K562 (cell line): Measurements from ENCODE around the gene HOMEZ. TPM values are rescaled to one million over a fixed set of nuclear protein-coding genes. Genes with fewer than 3 reads are reported as not detected.

Experiments
- ATAC-seq: fragments of 200-7000 bp; cut with Tn5 transposase; 3 replicates; pipeline ENCODE4 v1.9.1; 2020; ENCODE audit warnings: moderate library complexity
- BruUV-seq: library from RNA; stranded (reverse); fragments of 400-500 nt; replicated peaks from 2 replicates; lab custom pipeline; 2021; lab: Mats Ljungman, UMichigan
- CTCF ChIA-PET: fragments of 300-600 bp; formaldehyde crosslinking; extraction: SDS; loops from one replicate; lab custom pipeline; 2021; ENCODE audit warnings: low intra/inter-chr PET ratio; lab: Yijun Ruan, JAX
- POLR2A ChIA-PET: fragments of 300-600, 350-650 bp; sonication (Branson Sonifier 250); formaldehyde crosslinking; extraction: SDS; loops from one replicate; lab custom pipeline; 2021; ENCODE audit warnings: antibody characterized with exemption, inconsistent platforms; lab: Yijun Ruan, JAX
- DNase-seq, 4 experiments: peaks; one replicate each; pipeline versions ENCODE4 v3.0.0 to v3.0.0-alpha.2; 2011 to 2018; ENCODE audit warnings: low spot score in 3 of 4, mixed read lengths in 3 of 4; ENCODE audit errors: extremely low read depth in 1 of 4
- FAIRE-seq: peaks from 2 replicates; lab custom pipeline; 2011; peaks lifted over from hg19 to GRCh38; lab: Jason Lieb, UNC
- H2AFZ ChIP-seq: 2 replicates; pipeline ENCODE4 v1.6.0; 2011; ENCODE audit warnings: low read depth, low read length, control low read depth, inconsistent platforms
- H3K27ac ChIP-seq: fragments of 200-600 bp; 3 replicates; pipeline ENCODE4 v1.8.0; 2011; ENCODE audit warnings: low read depth, mild to moderate bottlenecking, control low read depth, inconsistent platforms, low read length, moderate library complexity, mixed read lengths; ENCODE audit errors: extremely low read depth
- H3K27me3 ChIP-seq, 2 experiments: fragments of 300-600 bp in 1 of 2; 2 replicates in 1 of 2; 3 replicates in 1 of 2; pipeline versions ENCODE4 v1.6.0 to v1.8.0; 2011; ENCODE audit warnings: inconsistent platforms in 2 of 2, low read length in 2 of 2, mild to moderate bottlenecking in 1 of 2, mixed read lengths in 1 of 2, moderate library complexity in 1 of 2; ENCODE audit not compliant: control insufficient read depth in 2 of 2, insufficient read depth in 2 of 2
- H3K36me3 ChIP-seq: fragments of 300-600 bp; 3 replicates; pipeline ENCODE4 v1.8.0; 2011; ENCODE audit warnings: mild to moderate bottlenecking, low read length, inconsistent platforms; ENCODE audit not compliant: control insufficient read depth, insufficient read depth
- H3K4me1 ChIP-seq, 2 experiments: fragments of 200-600 bp in 1 of 2; replicated peaks in 1 of 2; 2 replicates in 1 of 2; 3 replicates in 1 of 2; pipeline versions ENCODE4 v1.5.1 to v1.8.0; 2011; ENCODE audit warnings: inconsistent platforms in 2 of 2, low read length in 2 of 2, mild to moderate bottlenecking in 1 of 2, mixed read lengths in 1 of 2, moderate library complexity in 1 of 2; ENCODE audit not compliant: control insufficient read depth in 2 of 2, insufficient read depth in 2 of 2
- H3K4me2 ChIP-seq: 2 replicates; pipeline ENCODE4 v1.6.1; 2011; ENCODE audit warnings: low read length, control low read depth, inconsistent platforms, mixed read lengths; ENCODE audit not compliant: insufficient read depth
- H3K4me3 ChIP-seq: fragments of 200-600 bp; sonication (generic), shearing (Covaris generic); 2 replicates; pipeline ENCODE4 v1.5.1; 2016; ENCODE audit warnings: control low read depth, inconsistent platforms
- H3K79me2 ChIP-seq: fragments of 200-600 bp; 3 replicates; pipeline ENCODE4 v1.8.0; 2011; ENCODE audit warnings: low read length, inconsistent platforms; ENCODE audit not compliant: control insufficient read depth, insufficient read depth
- H3K9ac ChIP-seq, 2 experiments: 2 replicates each; pipeline versions ENCODE4 v1.6.0 to v1.6.1; 2011; ENCODE audit warnings: low read depth in 2 of 2, low read length in 2 of 2, control low read depth in 1 of 2, inconsistent platforms in 1 of 2, mild to moderate bottlenecking in 1 of 2, mixed read lengths in 1 of 2; ENCODE audit not compliant: insufficient read depth in 1 of 2
- H3K9me1 ChIP-seq: one replicate; pipeline ENCODE4 v1.6.0; 2011; ENCODE audit warnings: inconsistent platforms, mild to moderate bottlenecking, low read length, moderate library complexity; ENCODE audit not compliant: control insufficient read depth, insufficient read depth
- H3K9me3 ChIP-seq: replicated peaks from 2 replicates; pipeline ENCODE4 v1.5.1; 2011; ENCODE audit warnings: low read depth, low read length, inconsistent platforms; ENCODE audit not compliant: control insufficient read depth, insufficient read depth
- H4K20me1 ChIP-seq: replicated peaks from 2 replicates; pipeline ENCODE4 v1.6.1; 2011; ENCODE audit warnings: low read length, inconsistent platforms, mixed read lengths; ENCODE audit not compliant: control insufficient read depth, insufficient read depth
- GTF2B ChIP-seq: IDR thresholded peaks from 2 replicates; pipeline ENCODE4 v1.6.1; 2011; ENCODE audit not compliant: insufficient read length; ENCODE audit errors: extremely low read depth
- TAF1 ChIP-seq: IDR thresholded peaks from 2 replicates; pipeline ENCODE4 v1.6.1; 2011; ENCODE audit warnings: mild to moderate bottlenecking, low read length, moderate library complexity; ENCODE audit not compliant: insufficient read depth, control insufficient read depth, severe bottlenecking; ENCODE audit errors: extremely low read depth
- THAP12 ChIP-seq: fragments of 250-450 bp; sonication (Bioruptor Pico); IDR thresholded peaks from 2 replicates; pipeline ENCODE4 v1.9.0; 2021; ENCODE audit warnings: mild to moderate bottlenecking, inconsistent platforms
- WGBS: fragments of 100-300 bp; shearing (Covaris generic); methylation state at CpG from one replicate; pipeline ENCODE4 v1.1.6; 2016; ENCODE audit warnings: low coverage, mixed read lengths; ENCODE audit not compliant: insufficient coverage; ENCODE audit errors: missing lambda C conversion rate; 5-methylcytosine and 5-hydroxymethylcytosine counted together
- in situ Hi-C: fragments of 300-500 bp; cut with MboI; formaldehyde crosslinking; loops from 4 replicates; pipeline ENCODE4 v1.15.0; 2018; ENCODE audit warnings: inconsistent platforms, mixed read lengths
- intact Hi-C: fragments of 100-400 bp; cut with micrococcal nuclease; formaldehyde crosslinking; loops from 2 replicates; pipeline ENCODE4 v1.14.2; 2022
- polyA plus RNA-seq, 8 experiments: library from polyadenylated mRNA; depleted of rRNA in 4 of 8; stranded (reverse) in 5 of 8; unstranded in 3 of 8; fragments of >200 nt; fragmentation: Nextera tagmentation in 2 of 8; fragmentation: Illumina TruSeq in 1 of 8; extraction: Ambion mirVana in 2 of 8; extraction: Trizol in 1 of 8; gene quantifications; 2 replicates each; pipeline versions ENCODE4 v1.2.1 to v1.2.3, GENCODE V29; 2011 to 2014; ENCODE audit warnings: inconsistent platforms in 1 of 8, missing spikeins in 1 of 8
- total RNA-seq, 7 experiments: library from RNA; depleted of rRNA in 6 of 7; stranded (reverse); fragments of >200 nt in 6 of 7; fragmentation: Illumina TruSeq in 2 of 7; extraction: Trizol in 2 of 7; gene quantifications; 2 replicates each; pipeline versions ENCODE4 v1.2.1 to v1.2.3, GENCODE V29; 2011 to 2021; ENCODE audit warnings: low replicate concordance in 1 of 7
- TF ChIP-seq, protein P1 (sequence below): fragments of 200-600 bp; sonication (generic); IDR thresholded peaks from one replicate; pipeline ENCODE4 v1.6.1; 2012; ENCODE audit warnings: mild to moderate bottlenecking, low read depth, low read length, inconsistent platforms

The HOMEZ gene
- total and polyA plus RNA-seq, 9 of the 15 experiments (the other 6 are each of a cell fraction or from before 2014, with no cell fraction given) = 3.0 to 30.2 (median 16.9) TPM

- in situ Hi-C loops (no loop called here), intact Hi-C loops (loop anchor here (2.0 to 5.0 kb wide), 3 partner anchors 15 to 180 kb away; partner anchors contain the start of gene HOMEZ)
- ATAC-seq (peak; percentile 9), DNase-seq (no peak), FAIRE-seq (no peak)
- H3K9ac ChIP-seq = peak overlapping the region; percentile 79 to 95
- H3K9me1 ChIP-seq = no peaks in the 10 kb centered on the region
- H4K20me1 ChIP-seq = no peaks in the 10 kb centered on the region
- peaks cover 24% of the 10 kb centered on the region for H3K79me2 ChIP-seq
- POLR2A ChIA-PET = interaction anchor here (0.5 to 2.8 kb wide), 10 partner anchors 9 to 439 kb away, joined by 3 to 29 read pairs (median 6); partner anchors contain the start of genes ACIN1, C14orf119, HOMEZ and PABPN1
- no TSS peak for BruUV-seq
- peak overlapping the region; percentile 67 for H3K4me3 ChIP-seq
- peak overlapping the region; percentile 96 for H3K4me2 ChIP-seq
- no peaks in the 10 kb centered on the region for H3K9me3 ChIP-seq
- H2AFZ ChIP-seq = peak overlapping the region; percentile 93
- no peaks in the 10 kb centered on the region for H3K27me3 ChIP-seq
- CTCF ChIA-PET = interaction anchor here (1.0 to 5.9 kb wide), 4 partner anchors 36 to 233 kb away, joined by 3 to 58 read pairs (median 30); no protein-coding TSS in a partner anchor
- H3K27ac ChIP-seq = peak overlapping the region; percentile 90
- H3K36me3 ChIP-seq = peaks cover 20% of the 10 kb centered on the region; the same call in 2 of the 3 replicates
- WGBS = under 1% methylated on average over 21 of the region's 25 CpGs
- H3K4me1 ChIP-seq = peaks cover 22 to 31% of the 10 kb centered on the region in 2 experiments
- TF ChIP-seq THAP12 = peak; percentile 68; the same call in 1 of the 2 replicates
- peak; percentile 3 for TF ChIP-seq TAF1
- TF ChIP-seq, protein P1, sequence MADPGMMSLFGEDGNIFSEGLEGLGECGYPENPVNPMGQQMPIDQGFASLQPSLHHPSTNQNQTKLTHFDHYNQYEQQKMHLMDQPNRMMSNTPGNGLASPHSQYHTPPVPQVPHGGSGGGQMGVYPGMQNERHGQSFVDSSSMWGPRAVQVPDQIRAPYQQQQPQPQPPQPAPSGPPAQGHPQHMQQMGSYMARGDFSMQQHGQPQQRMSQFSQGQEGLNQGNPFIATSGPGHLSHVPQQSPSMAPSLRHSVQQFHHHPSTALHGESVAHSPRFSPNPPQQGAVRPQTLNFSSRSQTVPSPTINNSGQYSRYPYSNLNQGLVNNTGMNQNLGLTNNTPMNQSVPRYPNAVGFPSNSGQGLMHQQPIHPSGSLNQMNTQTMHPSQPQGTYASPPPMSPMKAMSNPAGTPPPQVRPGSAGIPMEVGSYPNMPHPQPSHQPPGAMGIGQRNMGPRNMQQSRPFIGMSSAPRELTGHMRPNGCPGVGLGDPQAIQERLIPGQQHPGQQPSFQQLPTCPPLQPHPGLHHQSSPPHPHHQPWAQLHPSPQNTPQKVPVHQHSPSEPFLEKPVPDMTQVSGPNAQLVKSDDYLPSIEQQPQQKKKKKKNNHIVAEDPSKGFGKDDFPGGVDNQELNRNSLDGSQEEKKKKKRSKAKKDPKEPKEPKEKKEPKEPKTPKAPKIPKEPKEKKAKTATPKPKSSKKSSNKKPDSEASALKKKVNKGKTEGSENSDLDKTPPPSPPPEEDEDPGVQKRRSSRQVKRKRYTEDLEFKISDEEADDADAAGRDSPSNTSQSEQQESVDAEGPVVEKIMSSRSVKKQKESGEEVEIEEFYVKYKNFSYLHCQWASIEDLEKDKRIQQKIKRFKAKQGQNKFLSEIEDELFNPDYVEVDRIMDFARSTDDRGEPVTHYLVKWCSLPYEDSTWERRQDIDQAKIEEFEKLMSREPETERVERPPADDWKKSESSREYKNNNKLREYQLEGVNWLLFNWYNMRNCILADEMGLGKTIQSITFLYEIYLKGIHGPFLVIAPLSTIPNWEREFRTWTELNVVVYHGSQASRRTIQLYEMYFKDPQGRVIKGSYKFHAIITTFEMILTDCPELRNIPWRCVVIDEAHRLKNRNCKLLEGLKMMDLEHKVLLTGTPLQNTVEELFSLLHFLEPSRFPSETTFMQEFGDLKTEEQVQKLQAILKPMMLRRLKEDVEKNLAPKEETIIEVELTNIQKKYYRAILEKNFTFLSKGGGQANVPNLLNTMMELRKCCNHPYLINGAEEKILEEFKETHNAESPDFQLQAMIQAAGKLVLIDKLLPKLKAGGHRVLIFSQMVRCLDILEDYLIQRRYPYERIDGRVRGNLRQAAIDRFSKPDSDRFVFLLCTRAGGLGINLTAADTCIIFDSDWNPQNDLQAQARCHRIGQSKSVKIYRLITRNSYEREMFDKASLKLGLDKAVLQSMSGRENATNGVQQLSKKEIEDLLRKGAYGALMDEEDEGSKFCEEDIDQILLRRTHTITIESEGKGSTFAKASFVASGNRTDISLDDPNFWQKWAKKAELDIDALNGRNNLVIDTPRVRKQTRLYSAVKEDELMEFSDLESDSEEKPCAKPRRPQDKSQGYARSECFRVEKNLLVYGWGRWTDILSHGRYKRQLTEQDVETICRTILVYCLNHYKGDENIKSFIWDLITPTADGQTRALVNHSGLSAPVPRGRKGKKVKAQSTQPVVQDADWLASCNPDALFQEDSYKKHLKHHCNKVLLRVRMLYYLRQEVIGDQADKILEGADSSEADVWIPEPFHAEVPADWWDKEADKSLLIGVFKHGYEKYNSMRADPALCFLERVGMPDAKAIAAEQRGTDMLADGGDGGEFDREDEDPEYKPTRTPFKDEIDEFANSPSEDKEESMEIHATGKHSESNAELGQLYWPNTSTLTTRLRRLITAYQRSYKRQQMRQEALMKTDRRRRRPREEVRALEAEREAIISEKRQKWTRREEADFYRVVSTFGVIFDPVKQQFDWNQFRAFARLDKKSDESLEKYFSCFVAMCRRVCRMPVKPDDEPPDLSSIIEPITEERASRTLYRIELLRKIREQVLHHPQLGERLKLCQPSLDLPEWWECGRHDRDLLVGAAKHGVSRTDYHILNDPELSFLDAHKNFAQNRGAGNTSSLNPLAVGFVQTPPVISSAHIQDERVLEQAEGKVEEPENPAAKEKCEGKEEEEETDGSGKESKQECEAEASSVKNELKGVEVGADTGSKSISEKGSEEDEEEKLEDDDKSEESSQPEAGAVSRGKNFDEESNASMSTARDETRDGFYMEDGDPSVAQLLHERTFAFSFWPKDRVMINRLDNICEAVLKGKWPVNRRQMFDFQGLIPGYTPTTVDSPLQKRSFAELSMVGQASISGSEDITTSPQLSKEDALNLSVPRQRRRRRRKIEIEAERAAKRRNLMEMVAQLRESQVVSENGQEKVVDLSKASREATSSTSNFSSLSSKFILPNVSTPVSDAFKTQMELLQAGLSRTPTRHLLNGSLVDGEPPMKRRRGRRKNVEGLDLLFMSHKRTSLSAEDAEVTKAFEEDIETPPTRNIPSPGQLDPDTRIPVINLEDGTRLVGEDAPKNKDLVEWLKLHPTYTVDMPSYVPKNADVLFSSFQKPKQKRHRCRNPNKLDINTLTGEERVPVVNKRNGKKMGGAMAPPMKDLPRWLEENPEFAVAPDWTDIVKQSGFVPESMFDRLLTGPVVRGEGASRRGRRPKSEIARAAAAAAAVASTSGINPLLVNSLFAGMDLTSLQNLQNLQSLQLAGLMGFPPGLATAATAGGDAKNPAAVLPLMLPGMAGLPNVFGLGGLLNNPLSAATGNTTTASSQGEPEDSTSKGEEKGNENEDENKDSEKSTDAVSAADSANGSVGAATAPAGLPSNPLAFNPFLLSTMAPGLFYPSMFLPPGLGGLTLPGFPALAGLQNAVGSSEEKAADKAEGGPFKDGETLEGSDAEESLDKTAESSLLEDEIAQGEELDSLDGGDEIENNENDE = no peak
- no peak for TF ChIP-seq GTF2B
Measured at GRCh38 chr14:23301969-23302289, 16.0 kb upstream of the HOMEZ start.
